Prostate gland (tissue), 2 donors: ENCODE data around the gene NLGN4X. TPM values are rescaled to one million over a fixed set of nuclear protein-coding genes. Genes with fewer than 3 reads are reported as not detected.

Experiments
- DNase-seq: peaks from one replicate; pipeline ENCODE4 v3.0.0-alpha.2; 2019; ENCODE audit warnings: low spot score
- H3K27ac ChIP-seq, 2 donors: fragments of 200-600 bp; sonication (generic); 2 replicates each; pipeline ENCODE4 v1.5.1; 2017 to 2019
- H3K27me3 ChIP-seq: fragments of 200-600 bp; sonication (generic); replicated peaks from 2 replicates; pipeline ENCODE4 v1.5.1; 2019; ENCODE audit not compliant: insufficient read depth
- H3K36me3 ChIP-seq, 2 donors: fragments of 200-600 bp; sonication (generic); 1 replicate in 1 of 2; 2 replicates in 1 of 2; pipeline versions ENCODE4 v1.5.1 to v1.8.1; 2017 to 2019
- H3K4me1 ChIP-seq: fragments of 200-600 bp; sonication (generic); replicated peaks from 2 replicates; pipeline ENCODE4 v1.5.1; 2019
- H3K4me3 ChIP-seq, 2 donors: fragments of 200-600 bp; sonication (generic); 2 replicates each; pipeline ENCODE4 v1.5.1; 2017 to 2019
- H3K9me3 ChIP-seq: fragments of 200-600 bp; sonication (generic); 2 replicates; pipeline ENCODE4 v1.5.1; 2017
- CTCF ChIP-seq, 4 experiments: fragments of 200-600 bp in 2 of 4; fragments of 450-650 bp in 2 of 4; sonication (generic) in 2 of 4; IDR thresholded peaks; 1 replicate in 3 of 4; 2 replicates in 1 of 4; pipeline ENCODE4 v1.5.1; 2016 to 2019; ENCODE audit warnings: antibody characterized with exemption in 4 of 4, mild to moderate bottlenecking in 2 of 4, moderate library complexity in 2 of 4
- POLR2A ChIP-seq: fragments of 450-650 bp; IDR thresholded peaks from one replicate; pipeline ENCODE4 v1.6.1; 2016; ENCODE audit warnings: antibody characterized with exemption, mild to moderate bottlenecking
- POLR2AphosphoS5 ChIP-seq: sonication (generic); formaldehyde crosslinking; IDR thresholded peaks from one replicate; pipeline ENCODE4 v1.6.1; 2017; ENCODE audit warnings: antibody characterized with exemption
- WGBS: methylation state at CpG from one replicate; pipeline ENCODE4 v1.1.5; 2018; 5-methylcytosine and 5-hydroxymethylcytosine counted together
- intact Hi-C: fragments of 100-400 bp; cut with DNase I; formaldehyde crosslinking; loops from one replicate; pipeline ENCODE4 v1.14.2; 2022
- total RNA-seq, 2 donors: library from RNA; depleted of rRNA; stranded (reverse); fragments of >200 nt; gene quantifications; one replicate each; pipeline ENCODE4 v1.1.0, GENCODE V29; 2016

The NLGN4X gene
- total RNA-seq, 2 donors from 2014 or later = 0.36 to 13.2 TPM

GRCh38 chrX:6203462-6204215, 25.0 kb downstream of the NLGN4X start:
- 72% methylated on average over 6 of the region's 6 CpGs for WGBS
- H3K27ac ChIP-seq = no peak overlapping the region
- H3K27me3 ChIP-seq = no peaks in the 10 kb centered on the region
- H3K4me1 ChIP-seq = no peaks in the 10 kb centered on the region
- no peak overlapping the region for H3K4me3 ChIP-seq
- no peaks in the 10 kb centered on the region for H3K36me3 ChIP-seq
- no peak for DNase-seq
- H3K9me3 ChIP-seq = no peaks in the 10 kb centered on the region
- no peak for TF ChIP-seq POLR2A
- TF ChIP-seq CTCF (IDR thresholded peaks at IDR 0.05) = no peak
- no peak for TF ChIP-seq POLR2AphosphoS5
- intact Hi-C loops = no loop called here

- intact Hi-C loops = no loop called here
- TF ChIP-seq POLR2A = no peak
- no peak for TF ChIP-seq CTCF (IDR thresholded peaks at IDR 0.05)
- no peak for TF ChIP-seq POLR2AphosphoS5
- no peak for DNase-seq
- Histone ChIP-seq H3K4me3 (no peak overlapping the region), H3K9me3 (no peaks in the 10 kb centered on the region), H3K27ac (no peak overlapping the region), H3K27me3 (no peaks in the 10 kb centered on the region), H3K36me3 (no peaks in the 10 kb centered on the region), H3K4me1 (no peaks in the 10 kb centered on the region)
- 80% methylated on average over 2 of the region's 2 CpGs for WGBS
Observed at GRCh38 chrX:6199486-6199885, 29.2 kb downstream of the NLGN4X start.

- Histone ChIP-seq H3K36me3 (no peaks in the 10 kb centered on the region), H3K27me3 (no peaks in the 10 kb centered on the region), H3K4me3 (no peak overlapping the region), H3K4me1 (no peaks in the 10 kb centered on the region), H3K9me3 (no peaks in the 10 kb centered on the region), H3K27ac (no peak overlapping the region)
- DNase-seq = no peak
- intact Hi-C loops = no loop called here
- 97% methylated on average over 28 of the region's 28 CpGs for WGBS
- TF ChIP-seq CTCF (IDR thresholded peaks at IDR 0.05) (no peak), POLR2A (no peak), POLR2AphosphoS5 (no peak)
Observed at GRCh38 chrX:6187256-6187655, 41.4 kb downstream of the NLGN4X start.

GRCh38 chrX:6184900-6185515, 43.7 kb downstream of the NLGN4X start:
- Histone ChIP-seq H3K36me3 (no peaks in the 10 kb centered on the region), H3K27me3 (no peaks in the 10 kb centered on the region), H3K4me3 (no peak overlapping the region), H3K27ac (no peak overlapping the region), H3K9me3 (no peaks in the 10 kb centered on the region), H3K4me1 (no peaks in the 10 kb centered on the region)
- WGBS = 31% methylated on average over 4 of the region's 4 CpGs
- no peak for DNase-seq
- intact Hi-C loops = no loop called here
- TF ChIP-seq POLR2A (no peak), POLR2AphosphoS5 (no peak), CTCF (IDR thresholded peaks at IDR 0.05) (no peak)

GRCh38 chrX:6175914-6176313, 52.8 kb downstream of the NLGN4X start:
- no peaks in the 10 kb centered on the region for H3K27me3 ChIP-seq
- H3K36me3 ChIP-seq = no peaks in the 10 kb centered on the region
- H3K27ac ChIP-seq = no peak overlapping the region
- 95% methylated on average over 3 of the region's 3 CpGs for WGBS
- no peak for DNase-seq
- no peaks in the 10 kb centered on the region for H3K9me3 ChIP-seq
- intact Hi-C loops = no loop called here
- H3K4me3 ChIP-seq = no peak overlapping the region
- no peaks in the 10 kb centered on the region for H3K4me1 ChIP-seq
- TF ChIP-seq CTCF (IDR thresholded peaks at IDR 0.05) = no peak
- TF ChIP-seq POLR2A = no peak
- TF ChIP-seq POLR2AphosphoS5 = no peak
